Islet of Langerhans (tissue), 1 donor: ENCODE measurements around the gene PSAP.

Source experiments
- FAIRE-seq: peaks from one replicate; lab custom pipeline; 2011; peaks lifted over from hg19 to GRCh38; lab: Jason Lieb, UNC

The PSAP gene

DNA sequence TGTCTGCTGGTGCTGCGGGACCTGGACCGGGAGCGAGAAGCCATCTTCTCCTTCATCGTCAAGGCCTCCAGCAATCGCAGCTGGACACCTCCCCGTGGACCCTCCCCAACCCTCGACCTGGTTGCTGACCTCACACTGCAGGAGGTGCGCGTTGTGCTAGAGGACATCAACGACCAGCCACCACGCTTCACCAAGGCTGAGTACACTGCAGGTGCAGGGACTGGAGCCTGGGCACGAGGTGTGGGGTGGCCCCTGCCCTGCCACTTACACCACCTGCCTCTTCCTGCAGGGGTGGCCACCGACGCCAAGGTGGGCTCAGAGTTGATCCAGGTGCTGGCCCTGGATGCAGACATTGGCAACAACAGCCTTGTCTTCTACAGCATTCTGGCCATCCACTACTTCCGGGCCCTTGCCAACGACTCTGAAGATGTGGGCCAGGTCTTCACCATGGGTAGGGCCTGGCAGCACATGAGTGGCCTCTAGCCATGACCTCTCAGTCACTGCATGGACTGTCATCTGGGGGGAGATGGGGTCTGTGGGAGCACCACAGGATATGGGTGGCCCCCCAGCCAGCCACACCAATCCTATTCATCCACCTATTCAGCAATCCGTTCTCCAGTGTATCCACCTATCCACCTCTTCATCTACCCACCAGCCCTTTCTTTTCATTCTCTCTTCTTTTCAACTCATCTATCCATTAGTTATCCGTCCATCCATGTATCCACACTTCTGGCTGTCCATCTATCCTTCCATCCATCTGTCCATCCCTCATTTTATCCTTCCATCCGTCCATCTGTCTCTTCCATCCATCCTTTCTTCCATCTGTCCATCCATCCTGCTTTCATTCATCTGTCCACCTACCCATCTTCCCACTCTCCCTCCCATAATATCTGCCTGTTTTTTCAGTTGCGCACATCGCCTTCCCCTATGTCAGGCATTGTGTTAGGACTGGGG is 43.2 kb downstream of the PSAP start:
- no peak for FAIRE-seq

DNA sequence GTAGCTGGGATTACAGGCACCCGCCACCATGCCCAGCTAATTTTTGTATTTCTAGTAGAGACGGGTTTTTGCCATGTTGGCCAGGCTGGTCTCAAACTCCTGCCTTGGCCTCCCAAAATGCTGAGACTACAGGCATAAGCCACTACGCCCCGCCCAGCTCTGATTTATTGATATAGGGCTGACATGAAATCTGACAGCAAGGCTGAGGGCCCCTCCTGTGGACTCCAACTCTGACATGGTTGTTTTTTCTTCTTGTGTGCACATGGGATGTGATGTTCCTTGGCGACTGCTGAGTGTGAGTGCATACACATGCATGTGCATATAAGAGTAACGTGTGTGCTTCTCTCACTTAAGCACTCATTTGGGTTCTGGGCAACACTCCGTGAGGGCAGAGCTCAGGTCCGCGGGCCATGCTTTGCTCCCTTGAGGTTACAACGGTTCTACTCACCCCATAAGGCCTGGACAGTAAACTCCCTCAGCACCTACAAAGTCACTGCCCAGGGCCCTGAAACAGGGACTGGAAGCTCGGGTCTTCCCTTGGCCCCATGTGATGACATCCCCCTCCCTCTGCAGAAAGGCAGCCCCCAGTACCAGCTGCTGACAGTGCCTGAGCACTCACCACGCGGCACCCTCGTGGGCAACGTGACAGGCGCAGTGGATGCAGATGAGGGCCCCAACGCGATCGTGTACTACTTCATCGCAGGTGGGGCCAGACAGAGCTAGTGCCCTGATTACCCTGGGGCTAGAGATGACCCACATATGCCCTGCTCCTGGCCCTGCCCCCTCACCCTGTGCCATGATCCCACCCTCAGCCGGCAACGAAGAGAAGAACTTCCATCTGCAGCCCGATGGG is 44.1 kb downstream of the PSAP start:
- FAIRE-seq, result no peak

DNA sequence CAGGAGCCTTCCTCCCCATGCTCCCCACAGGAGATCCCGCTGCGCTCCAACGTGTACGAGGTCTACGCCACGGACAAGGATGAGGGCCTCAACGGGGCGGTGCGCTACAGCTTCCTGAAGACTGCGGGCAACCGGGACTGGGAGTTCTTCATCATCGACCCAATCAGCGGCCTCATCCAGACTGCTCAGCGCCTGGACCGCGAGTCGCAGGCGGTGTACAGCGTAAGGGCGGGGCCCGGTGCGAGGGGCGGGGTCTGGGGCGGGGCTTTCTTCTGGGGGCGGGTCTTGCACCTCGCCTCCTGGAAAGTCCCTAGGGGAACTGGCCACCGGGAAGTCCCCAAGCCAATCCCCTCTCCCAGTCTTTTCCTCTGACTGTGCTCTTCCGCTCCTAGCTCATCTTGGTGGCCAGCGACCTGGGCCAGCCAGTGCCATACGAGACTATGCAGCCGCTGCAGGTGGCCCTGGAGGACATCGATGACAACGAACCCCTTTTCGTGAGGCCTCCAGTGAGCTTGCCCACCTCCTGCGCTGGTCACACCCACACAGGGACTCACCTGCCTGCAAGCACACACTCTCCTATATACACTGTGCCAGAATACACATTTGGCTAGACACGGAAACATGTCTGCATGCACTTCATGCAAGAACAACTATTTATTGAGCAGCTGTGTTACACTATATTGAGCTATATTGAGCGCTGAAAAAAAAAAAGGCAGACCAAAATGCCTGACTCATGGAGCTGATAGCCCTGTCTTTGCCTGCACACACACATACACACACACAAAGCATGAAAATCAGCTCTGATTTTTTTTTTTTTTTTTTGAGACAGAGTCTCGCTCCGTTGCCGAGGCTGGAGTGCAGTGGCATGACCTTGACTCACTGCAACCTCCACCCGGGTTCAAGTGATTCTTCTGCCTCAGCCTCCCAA is 45.0 kb downstream of the PSAP start:
- FAIRE-seq, result no peak

DNA sequence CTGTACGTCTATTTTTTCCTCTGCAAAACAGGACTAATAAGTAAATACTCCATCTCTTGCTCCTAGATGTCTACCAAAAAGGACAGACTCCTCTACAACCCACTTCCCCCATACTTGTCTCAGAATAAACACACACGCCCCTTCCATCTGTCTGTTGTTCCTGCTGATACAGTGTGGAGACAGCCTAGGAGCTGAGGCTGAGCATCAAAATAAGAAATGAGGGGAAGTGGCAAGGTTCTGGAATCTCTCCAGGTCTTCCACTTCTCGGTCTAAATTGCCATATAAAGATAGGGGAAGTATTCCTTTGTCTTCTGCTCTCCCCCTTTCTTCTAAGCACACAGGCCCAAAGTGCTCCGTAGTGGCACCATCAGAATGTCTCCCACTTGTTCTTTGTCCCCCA is 47.0 kb downstream of the PSAP start:
- no peak for FAIRE-seq

DNA sequence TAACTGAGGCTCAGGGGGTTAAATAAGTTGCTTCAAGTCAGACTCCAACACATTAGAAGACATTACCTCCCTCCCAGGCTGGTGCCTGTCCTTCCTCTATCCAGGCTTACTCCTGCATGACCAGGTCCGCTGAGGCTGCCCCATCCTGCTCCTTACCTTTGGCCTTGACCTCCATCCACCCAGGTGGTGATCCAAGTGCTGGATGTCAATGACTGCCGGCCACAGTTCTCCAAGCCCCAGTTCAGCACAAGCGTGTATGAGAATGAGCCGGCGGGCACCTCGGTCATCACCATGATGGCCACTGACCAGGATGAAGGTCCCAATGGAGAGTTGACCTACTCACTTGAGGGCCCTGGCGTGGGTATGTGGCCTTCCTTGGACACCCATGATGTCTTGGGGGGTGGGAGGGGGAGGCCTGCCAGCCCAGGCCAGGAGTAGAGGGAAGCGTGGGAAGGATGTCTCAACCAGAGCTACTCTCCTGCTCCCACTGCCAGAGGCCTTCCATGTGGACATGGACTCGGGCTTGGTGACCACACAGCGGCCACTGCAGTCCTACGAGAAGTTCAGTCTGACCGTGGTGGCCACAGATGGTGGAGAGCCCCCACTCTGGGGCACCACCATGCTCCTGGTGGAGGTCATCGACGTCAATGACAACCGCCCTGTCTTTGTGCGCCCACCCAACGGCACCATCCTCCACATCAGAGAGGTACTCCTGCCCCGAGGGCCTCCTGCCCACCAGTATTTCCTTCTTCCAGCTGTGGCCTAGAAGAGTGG is 48.1 kb downstream of the PSAP start:
- no peak for FAIRE-seq

DNA sequence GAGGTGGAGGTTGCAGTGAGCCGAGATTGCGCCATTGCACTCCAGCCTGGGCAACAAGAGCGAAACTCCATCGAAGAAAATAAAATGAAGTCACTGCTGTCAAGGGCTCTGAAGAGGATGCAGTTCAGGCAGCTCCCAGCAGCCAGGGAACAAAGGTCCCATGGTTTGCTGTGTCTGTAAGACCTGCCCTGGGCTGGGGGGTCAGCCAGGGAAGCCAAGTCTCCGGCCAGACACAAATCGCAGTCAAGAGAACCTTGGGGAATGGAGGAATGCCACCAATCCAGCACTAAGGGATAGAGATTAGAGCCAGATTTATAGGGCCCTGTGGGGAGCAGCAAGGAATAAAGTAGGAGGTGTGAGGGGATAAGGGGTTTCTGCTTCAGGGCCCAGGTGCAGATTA is 48.8 kb downstream of the PSAP start:
- FAIRE-seq, result no peak

DNA sequence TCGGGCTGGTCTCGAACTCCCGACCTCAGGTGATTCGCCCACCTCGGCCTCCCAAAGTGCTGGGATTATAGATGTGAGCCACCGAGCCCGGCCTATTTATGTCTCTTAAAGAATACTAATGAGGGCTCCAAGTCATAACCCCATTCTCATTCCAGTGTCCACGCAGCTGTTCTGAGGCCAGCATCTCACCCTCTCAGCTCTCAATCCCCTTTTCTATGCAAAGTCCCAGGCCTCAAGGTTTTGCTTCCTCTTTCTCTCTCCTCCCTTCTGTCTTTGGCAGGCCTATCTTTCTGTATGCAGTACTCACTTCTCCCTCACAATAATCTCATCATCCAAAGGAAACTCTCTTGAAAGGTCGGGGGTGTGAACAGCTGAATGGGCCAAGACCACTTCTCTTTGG is 49.7 kb downstream of the PSAP start:
- FAIRE-seq, result no peak

DNA sequence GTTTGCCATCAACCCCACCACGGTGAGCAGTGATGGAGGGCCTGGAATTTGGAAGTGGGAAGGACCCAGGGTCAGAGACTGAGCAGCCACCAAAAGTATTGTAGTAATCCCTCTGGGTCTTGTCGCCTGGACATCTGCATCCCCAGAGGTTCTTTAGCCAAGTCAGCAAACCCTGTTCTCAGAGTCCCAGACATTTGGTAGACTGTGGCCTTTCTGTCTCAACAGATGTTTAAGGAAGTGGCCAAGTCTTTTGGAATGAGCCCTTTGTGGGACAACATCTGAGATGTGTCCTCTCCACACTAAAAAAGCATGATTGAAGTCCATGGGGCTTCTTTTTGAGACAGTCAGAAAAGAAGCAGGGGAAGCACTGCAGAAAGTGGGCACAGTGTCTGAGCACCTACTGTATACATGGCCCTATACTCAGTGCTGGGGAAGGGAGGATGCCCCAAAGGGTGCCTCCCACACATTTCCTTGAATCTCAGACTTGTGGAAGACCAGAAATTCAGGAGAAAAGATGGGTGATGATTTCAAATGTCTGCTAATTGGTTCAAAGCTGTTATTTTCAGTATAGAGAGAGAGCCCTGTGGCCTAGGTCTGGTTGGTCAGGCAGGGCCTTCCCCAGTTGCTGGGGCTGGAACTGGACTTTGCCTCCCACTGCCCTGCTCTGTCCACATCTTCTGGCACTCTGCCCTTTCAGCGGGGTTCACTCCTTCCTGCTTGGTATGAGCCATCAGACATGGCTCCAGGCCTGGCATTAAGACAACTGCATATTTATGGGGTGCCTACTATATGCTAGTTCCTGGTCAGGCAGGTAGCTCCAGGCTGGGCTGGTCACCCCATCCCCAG is 51.2 kb downstream of the PSAP start:
- no peak for FAIRE-seq

DNA sequence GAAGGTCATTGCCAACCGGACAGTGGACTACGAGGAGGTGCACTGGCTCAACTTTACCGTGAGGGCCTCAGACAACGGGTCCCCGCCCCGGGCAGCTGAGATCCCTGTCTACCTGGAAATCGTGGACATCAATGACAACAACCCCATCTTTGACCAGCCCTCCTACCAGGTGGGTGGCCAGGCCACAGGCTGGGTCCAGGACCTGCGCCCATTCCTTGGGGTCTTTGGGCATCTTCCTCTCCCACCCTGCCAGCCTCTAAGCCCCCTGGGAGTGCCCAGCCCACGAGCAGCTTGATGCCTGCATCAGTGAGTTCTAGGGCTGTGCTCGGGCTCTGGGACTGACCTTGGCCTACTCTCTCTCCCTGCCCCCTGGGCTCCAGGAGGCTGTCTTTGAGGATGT is 51.9 kb downstream of the PSAP start:
- no peak for FAIRE-seq

DNA sequence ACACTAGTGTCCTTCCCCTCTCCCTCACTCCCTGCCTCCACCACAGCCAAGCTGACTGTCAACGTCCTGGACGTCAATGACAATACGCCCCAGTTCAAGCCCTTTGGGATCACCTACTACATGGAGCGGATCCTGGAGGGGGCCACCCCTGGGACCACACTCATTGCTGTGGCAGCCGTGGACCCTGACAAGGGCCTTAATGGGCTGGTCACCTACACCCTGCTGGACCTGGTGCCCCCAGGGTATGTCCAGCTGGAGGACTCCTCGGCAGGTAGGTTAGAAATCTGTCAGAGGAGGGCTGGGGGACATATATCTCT is 52.8 kb downstream of the PSAP start:
- no peak for FAIRE-seq

DNA sequence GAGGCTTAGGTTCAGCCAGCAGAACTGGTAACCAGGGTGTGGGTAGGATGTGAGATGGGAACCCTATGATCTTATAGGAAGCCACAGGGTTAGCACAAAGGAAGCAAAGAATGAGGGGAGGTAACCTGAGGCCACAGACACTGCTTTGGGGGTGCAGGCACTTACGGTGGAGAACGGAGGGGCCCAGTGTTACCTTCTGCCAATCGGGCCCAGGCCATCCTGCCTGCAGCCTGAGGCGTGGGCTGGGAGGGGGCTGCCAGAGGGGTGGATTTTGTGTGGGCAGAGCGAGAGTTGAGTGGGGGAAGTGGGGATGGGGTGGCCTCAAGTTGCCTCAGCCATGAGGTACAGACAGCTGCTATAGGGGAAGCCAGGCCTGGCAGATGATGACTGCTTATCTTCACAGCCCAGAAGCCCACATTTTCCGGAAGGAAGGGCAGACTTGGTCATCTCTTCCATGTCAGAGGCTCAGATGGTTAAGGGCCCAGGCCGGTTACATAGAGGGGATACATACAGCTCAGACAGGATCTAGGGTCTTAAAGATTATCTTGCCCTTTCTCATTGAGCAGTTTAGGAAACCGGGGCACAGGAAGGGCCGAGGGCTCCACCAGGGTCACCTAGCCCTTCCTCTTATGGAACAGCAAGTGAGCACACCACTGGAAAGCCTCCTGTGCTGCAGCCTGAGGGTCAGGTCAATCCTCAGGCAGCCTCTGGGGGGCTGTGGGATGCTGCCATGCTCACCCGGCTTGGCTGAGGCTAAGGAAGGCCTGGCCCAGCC is 53.3 kb downstream of the PSAP start:
- FAIRE-seq, result no peak

DNA sequence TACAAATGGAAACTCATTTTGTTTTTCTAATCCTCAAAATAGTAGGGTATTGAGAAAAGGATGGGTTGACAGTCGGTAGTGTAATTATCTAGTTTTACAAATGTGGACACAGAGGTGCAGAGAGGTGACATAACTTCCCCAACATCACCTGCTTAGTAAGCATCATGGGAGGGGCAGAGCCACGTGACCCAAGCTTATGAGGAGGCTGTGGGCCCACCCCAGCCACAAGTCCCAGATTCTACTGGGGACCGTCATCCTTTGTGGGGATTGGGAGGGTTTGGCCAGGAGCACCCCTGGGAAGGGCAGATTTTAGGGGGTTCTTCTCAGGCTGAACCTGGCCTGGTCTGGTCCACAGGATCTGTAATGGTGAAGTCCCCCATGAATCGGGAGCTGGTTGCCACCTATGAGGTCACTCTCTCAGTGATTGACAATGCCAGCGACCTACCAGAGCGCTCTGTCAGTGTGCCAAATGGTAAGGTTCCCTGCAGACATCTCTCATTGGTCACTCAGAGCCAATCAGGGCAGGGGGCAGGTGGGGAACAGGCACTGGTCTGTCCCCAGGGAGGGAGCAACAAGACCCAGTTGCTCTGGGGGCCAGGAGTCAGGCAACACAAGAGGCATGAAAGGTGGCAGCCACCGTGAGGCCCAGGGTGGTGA is 54.2 kb downstream of the PSAP start:
- no peak for FAIRE-seq

DNA sequence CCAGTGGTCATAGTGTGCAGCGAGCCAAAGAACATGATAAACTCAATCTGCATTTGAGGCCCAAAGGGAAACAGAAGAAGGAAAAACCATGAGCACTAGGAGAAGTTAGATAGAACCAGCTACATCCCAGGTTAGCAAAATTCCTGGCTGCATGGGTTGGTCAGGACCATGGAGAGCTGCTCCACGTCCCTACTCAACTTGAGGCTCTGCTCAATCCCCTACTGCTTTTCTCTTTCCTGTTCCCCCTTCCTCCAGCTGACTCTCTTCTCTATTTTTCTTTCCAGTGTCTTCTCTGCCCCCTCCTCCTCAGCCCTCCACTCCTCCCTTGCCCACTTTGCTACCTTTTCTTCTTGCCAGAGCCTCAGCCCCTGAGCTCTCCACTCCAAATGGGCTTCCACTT is 55.8 kb downstream of the PSAP start:
- no peak for FAIRE-seq

DNA sequence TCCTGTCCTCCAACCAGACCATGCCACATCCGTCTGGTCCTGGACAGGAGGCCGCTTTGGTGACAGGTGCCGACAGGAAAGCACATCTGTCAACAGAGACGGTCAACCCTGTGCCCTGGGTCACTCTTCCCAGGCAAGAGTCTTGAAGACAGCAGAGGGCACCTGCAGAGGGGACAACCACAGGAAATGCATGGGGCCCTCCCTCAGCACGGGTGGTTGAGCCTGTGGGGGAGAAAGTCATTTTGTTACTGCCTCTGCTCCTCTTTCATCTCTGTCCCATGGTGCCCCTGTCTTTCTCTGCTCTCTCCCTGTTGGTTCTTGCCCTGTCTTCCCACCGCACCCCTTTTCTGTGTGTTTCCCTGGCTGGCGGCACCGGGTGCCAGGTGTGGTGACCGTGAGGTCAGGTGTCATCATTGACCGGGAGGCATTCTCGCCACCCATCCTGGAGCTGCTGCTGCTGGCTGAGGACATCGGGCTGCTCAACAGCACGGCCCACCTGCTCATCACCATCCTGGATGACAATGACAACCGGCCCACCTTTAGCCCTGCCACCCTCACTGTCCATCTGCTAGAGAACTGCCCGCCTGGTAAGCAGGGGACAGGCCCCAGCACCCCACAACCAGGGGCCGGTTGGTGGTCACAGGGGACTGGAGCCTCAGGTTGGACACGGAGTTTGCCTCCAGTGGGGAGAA is 60.2 kb downstream of the PSAP start:
- no peak for FAIRE-seq

DNA sequence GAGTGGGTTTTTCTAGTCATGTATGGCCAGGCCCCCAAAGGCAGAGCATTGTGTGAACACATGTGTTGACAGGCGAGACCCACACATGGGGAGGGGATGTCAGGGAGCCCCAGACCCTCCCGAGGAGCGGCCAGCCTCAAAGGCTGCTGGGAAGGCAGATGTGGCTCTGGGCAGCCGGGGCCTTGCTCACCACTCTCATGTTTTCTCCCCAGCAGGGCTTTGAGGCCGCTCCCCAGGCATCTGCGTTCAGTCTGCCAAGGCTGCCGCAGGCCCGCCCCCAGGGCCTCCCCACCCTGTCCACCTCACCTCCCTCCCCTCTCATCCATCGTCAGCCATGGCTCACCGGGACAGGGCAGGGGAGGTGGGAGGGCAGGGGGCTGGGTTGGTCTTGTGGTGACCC is 61.2 kb downstream of the PSAP start:
- FAIRE-seq, result no peak

DNA sequence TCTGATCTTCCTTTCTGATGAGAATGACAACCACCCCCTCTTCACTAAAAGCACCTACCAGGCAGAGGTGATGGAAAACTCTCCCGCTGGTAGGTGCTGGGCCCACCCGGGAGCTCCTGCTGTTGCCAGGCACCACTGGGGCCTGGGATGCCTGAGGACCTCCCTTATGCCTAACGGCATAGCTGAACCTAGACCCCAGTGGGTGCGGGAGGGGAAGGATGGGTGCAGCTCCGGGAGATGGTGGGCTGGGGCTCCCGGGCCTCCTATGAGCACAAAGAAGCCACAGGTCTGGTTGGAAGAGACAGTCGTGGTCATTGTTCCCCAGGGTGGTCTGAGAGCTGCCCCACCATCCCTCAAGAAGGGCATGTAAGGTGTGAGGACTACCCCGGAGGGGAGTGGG is 62.1 kb downstream of the PSAP start:
- FAIRE-seq, result no peak

DNA sequence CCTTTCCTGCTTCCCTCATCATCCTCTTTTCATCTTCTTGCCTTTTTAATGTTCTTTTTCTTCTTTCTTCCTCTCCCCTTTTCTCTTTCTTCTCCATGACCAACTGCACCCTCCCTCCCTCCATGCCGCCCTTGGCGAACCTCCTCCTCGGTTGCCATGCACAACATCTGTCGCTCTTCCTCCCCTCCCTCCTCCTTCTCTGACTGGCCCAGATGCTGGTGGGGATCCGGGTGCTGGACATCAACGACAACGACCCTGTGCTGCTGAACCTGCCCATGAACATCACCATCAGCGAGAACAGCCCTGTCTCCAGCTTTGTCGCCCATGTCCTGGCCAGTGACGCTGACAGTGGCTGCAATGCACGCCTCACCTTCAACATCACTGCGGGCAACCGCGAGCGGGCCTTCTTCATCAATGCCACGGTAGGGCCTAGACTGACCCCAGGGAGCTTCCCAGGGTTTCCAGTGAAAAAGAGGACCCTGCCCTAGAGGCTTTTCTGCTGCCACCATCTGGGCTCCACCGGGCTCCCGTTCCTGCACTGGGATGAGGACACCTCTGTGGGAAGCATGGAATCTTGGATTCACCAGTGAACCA is 66.3 kb downstream of the PSAP start:
- no peak for FAIRE-seq

DNA sequence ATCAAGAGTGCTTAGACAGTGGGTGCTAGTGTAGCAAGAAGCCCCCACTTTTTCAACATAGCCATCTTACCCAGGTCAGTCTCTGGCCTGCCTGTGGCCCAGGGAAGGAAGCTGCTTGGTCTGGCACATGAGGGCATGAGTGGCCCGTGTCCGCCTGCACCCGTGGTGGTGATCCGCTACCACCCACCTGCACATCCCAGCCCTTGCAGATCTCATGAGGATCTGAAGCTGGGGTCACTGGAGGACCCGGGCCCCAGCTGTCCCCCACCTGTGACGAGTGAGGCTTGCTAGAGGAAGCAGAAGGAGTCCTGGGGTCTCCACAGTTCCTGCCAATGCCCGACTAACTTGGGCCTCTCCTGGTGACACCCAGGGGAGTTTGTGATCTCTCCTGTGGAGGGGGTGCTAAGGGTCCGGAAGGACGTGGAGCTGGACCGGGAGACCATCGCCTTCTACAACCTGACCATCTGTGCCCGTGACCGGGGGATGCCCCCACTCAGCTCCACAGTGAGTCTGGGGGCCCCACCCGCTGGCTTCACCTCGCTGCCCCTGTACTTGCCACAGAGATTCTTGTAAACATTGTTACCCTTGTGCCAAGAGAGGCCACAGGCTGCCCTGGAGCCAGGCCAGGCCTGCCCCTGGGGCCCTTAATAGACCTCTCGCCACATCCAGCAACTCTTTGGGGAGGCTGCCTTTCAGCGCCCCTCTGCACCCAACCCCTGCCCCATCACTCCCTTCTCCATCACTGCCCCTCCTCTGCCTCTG is 67.0 kb downstream of the PSAP start:
- FAIRE-seq, result no peak
